ENCODE results near the gene KRT77.
"Not testable (repeated sequence)": the region's sequence is repeated elsewhere in the genome, so short reads cannot be mapped to it uniquely, and the experiment has no call there.

KRT77 gene

GRCh38 chr12:52722680-52723079 lies 19.4 kb upstream of the KRT77 start:
- H3K27ac ChIP-seq (ENCODE audit: low read depth, low read length): no peak overlapping the region
- no peak overlapping the region for H3K4me3 ChIP-seq (ENCODE audit: low read depth, low read length)
- no peaks in the 10 kb centered on the region for H3K4me1 ChIP-seq (ENCODE audit: control insufficient read depth, insufficient read depth, low read length)
- H3K9ac ChIP-seq (ENCODE audit: low read depth, low read length): no peak overlapping the region
- no peaks in the 10 kb centered on the region for H3K27me3 ChIP-seq (ENCODE audit: control insufficient read depth, insufficient read depth, low read length)
- no peaks in the 10 kb centered on the region for H3K36me3 ChIP-seq (ENCODE audit: control insufficient read depth, insufficient read depth, low read length)
- H3K9me3 ChIP-seq (ENCODE audit: control insufficient read depth, insufficient read depth, low read length): no peaks in the 10 kb centered on the region

GRCh38 chr12:52721838-52722470 lies 18.6 kb upstream of the KRT77 start:
- H3K27ac ChIP-seq (ENCODE audit: low read depth, low read length): no peak overlapping the region
- no peaks in the 10 kb centered on the region for H3K9me3 ChIP-seq (ENCODE audit: control insufficient read depth, insufficient read depth, low read length)
- H3K4me3 ChIP-seq (ENCODE audit: low read depth, low read length): no peak overlapping the region
- no peak overlapping the region for H3K9ac ChIP-seq (ENCODE audit: low read depth, low read length)
- H3K27me3 ChIP-seq (ENCODE audit: control insufficient read depth, insufficient read depth, low read length): no peaks in the 10 kb centered on the region
- H3K36me3 ChIP-seq (ENCODE audit: control insufficient read depth, insufficient read depth, low read length): no peaks in the 10 kb centered on the region
- H3K4me1 ChIP-seq (ENCODE audit: control insufficient read depth, insufficient read depth, low read length): no peaks in the 10 kb centered on the region

- no peak overlapping the region for H3K9ac ChIP-seq (ENCODE audit: low read depth, low read length)
- no peaks in the 10 kb centered on the region for H3K4me1 ChIP-seq (ENCODE audit: control insufficient read depth, insufficient read depth, low read length)
- no peaks in the 10 kb centered on the region for H3K9me3 ChIP-seq (ENCODE audit: control insufficient read depth, insufficient read depth, low read length)
- no peak overlapping the region for H3K4me3 ChIP-seq (ENCODE audit: low read depth, low read length)
- H3K27me3 ChIP-seq (ENCODE audit: control insufficient read depth, insufficient read depth, low read length): peaks cover 14% of the 10 kb centered on the region
- H3K36me3 ChIP-seq (ENCODE audit: control insufficient read depth, insufficient read depth, low read length): no peaks in the 10 kb centered on the region
- H3K27ac ChIP-seq (ENCODE audit: low read depth, low read length): no peak overlapping the region
These were observed 17.1 kb upstream of the KRT77 start for GRCh38 chr12:52720365-52720886.

GRCh38 chr12:52716061-52716460 lies 12.7 kb upstream of the KRT77 start:
- Histone ChIP-seq H3K36me3 (ENCODE audit: control insufficient read depth, insufficient read depth, low read length) (no peaks in the 10 kb centered on the region), H3K9ac (ENCODE audit: low read depth, low read length) (no peak overlapping the region), H3K4me1 (ENCODE audit: control insufficient read depth, insufficient read depth, low read length) (no peaks in the 10 kb centered on the region; the same call in 1 of the 2 replicates), H3K4me3 (ENCODE audit: low read depth, low read length) (no peak overlapping the region), H3K27me3 (ENCODE audit: control insufficient read depth, insufficient read depth, low read length) (peaks cover 43% of the 10 kb centered on the region), H3K27ac (ENCODE audit: low read depth, low read length) (no peak overlapping the region), H3K9me3 (ENCODE audit: control insufficient read depth, insufficient read depth, low read length) (no peaks in the 10 kb centered on the region)

GRCh38 chr12:52715416-52715815 lies 12.1 kb upstream of the KRT77 start:
- H3K4me3 ChIP-seq (ENCODE audit: low read depth, low read length): no peak overlapping the region
- no peak overlapping the region for H3K9ac ChIP-seq (ENCODE audit: low read depth, low read length)

GRCh38 chr12:52714887-52715281 lies 11.6 kb upstream of the KRT77 start:
- Histone ChIP-seq H3K27ac (ENCODE audit: low read depth, low read length) (no peak overlapping the region), H3K4me3 (ENCODE audit: low read depth, low read length) (peak overlapping the region; percentile 53; the same call in 1 of the 2 replicates), H3K36me3 (ENCODE audit: control insufficient read depth, insufficient read depth, low read length) (no peaks in the 10 kb centered on the region), H3K4me1 (ENCODE audit: control insufficient read depth, insufficient read depth, low read length) (no peaks in the 10 kb centered on the region; the same call in 1 of the 2 replicates), H3K9ac (ENCODE audit: low read depth, low read length) (no peak overlapping the region), H3K9me3 (ENCODE audit: control insufficient read depth, insufficient read depth, low read length) (no peaks in the 10 kb centered on the region), H3K27me3 (ENCODE audit: control insufficient read depth, insufficient read depth, low read length) (peaks cover 43% of the 10 kb centered on the region)

More at GRCh38 chr12:52715416-52715815, 12.1 kb upstream of the KRT77 start:
- Histone ChIP-seq H3K9me3 (ENCODE audit: control insufficient read depth, insufficient read depth, low read length) (no peaks in the 10 kb centered on the region), H3K36me3 (ENCODE audit: control insufficient read depth, insufficient read depth, low read length) (no peaks in the 10 kb centered on the region), H3K4me1 (ENCODE audit: control insufficient read depth, insufficient read depth, low read length) (no peaks in the 10 kb centered on the region; the same call in 1 of the 2 replicates), H3K27ac (ENCODE audit: low read depth, low read length) (no peak overlapping the region), H3K27me3 (ENCODE audit: control insufficient read depth, insufficient read depth, low read length) (peaks cover 43% of the 10 kb centered on the region)

- no peaks in the 10 kb centered on the region for H3K9me3 ChIP-seq (ENCODE audit: control insufficient read depth, insufficient read depth, low read length)
- H3K4me1 ChIP-seq (ENCODE audit: control insufficient read depth, insufficient read depth, low read length): no peaks in the 10 kb centered on the region; the same call in 1 of the 2 replicates
- H3K4me3 ChIP-seq (ENCODE audit: low read depth, low read length): peak overlapping the region; percentile 53
- H3K9ac ChIP-seq (ENCODE audit: low read depth, low read length): no peak overlapping the region
- no peak overlapping the region for H3K27ac ChIP-seq (ENCODE audit: low read depth, low read length)
- H3K36me3 ChIP-seq (ENCODE audit: control insufficient read depth, insufficient read depth, low read length): no peaks in the 10 kb centered on the region
- peaks cover 43% of the 10 kb centered on the region for H3K27me3 ChIP-seq (ENCODE audit: control insufficient read depth, insufficient read depth, low read length)
These were observed 10.9 kb upstream of the KRT77 start for GRCh38 chr12:52713960-52714886.

- not testable (repeated sequence) for H3K4me1 ChIP-seq (ENCODE audit: control insufficient read depth, insufficient read depth, low read length); H3K27ac ChIP-seq (ENCODE audit: low read depth, low read length); H3K36me3 ChIP-seq (ENCODE audit: control insufficient read depth, insufficient read depth, low read length); H3K9ac ChIP-seq (ENCODE audit: low read depth, low read length); H3K9me3 ChIP-seq (ENCODE audit: control insufficient read depth, insufficient read depth, low read length); H3K4me3 ChIP-seq (ENCODE audit: low read depth, low read length)
- H3K27me3 ChIP-seq (ENCODE audit: control insufficient read depth, insufficient read depth, low read length): peaks cover 43% of the 10 kb centered on the region
These were observed 8.8 kb upstream of the KRT77 start for GRCh38 chr12:52712122-52712521.

- H3K27ac ChIP-seq (ENCODE audit: low read depth, low read length): no peak overlapping the region
- H3K9ac ChIP-seq (ENCODE audit: low read depth, low read length): no peak overlapping the region
- peaks cover 33% of the 10 kb centered on the region for H3K27me3 ChIP-seq (ENCODE audit: control insufficient read depth, insufficient read depth, low read length)
- no peaks in the 10 kb centered on the region; the same call in 1 of the 2 replicates for H3K4me1 ChIP-seq (ENCODE audit: control insufficient read depth, insufficient read depth, low read length)
- H3K36me3 ChIP-seq (ENCODE audit: control insufficient read depth, insufficient read depth, low read length): no peaks in the 10 kb centered on the region
- no peak overlapping the region for H3K4me3 ChIP-seq (ENCODE audit: low read depth, low read length)
- no peaks in the 10 kb centered on the region for H3K9me3 ChIP-seq (ENCODE audit: control insufficient read depth, insufficient read depth, low read length)
These were observed 7.4 kb upstream of the KRT77 start for GRCh38 chr12:52710730-52711129.

GRCh38 chr12:52708010-52708409 lies 4.7 kb upstream of the KRT77 start:
- no peak overlapping the region for H3K27ac ChIP-seq (ENCODE audit: low read depth, low read length)
- H3K4me1 ChIP-seq (ENCODE audit: control insufficient read depth, insufficient read depth, low read length): no peaks in the 10 kb centered on the region
- H3K4me3 ChIP-seq (ENCODE audit: low read depth, low read length): no peak overlapping the region
- no peaks in the 10 kb centered on the region for H3K36me3 ChIP-seq (ENCODE audit: control insufficient read depth, insufficient read depth, low read length)
- peaks cover 6% of the 10 kb centered on the region for H3K27me3 ChIP-seq (ENCODE audit: control insufficient read depth, insufficient read depth, low read length)
- no peaks in the 10 kb centered on the region for H3K9me3 ChIP-seq (ENCODE audit: control insufficient read depth, insufficient read depth, low read length)
- H3K9ac ChIP-seq (ENCODE audit: low read depth, low read length): no peak overlapping the region

GRCh38 chr12:52704464-52704863 lies 1.1 kb upstream of the KRT77 start:
- H3K4me1 ChIP-seq (ENCODE audit: control insufficient read depth, insufficient read depth, low read length): no peaks in the 10 kb centered on the region
- H3K9ac ChIP-seq (ENCODE audit: low read depth, low read length): no peak overlapping the region
- H3K36me3 ChIP-seq (ENCODE audit: control insufficient read depth, insufficient read depth, low read length): no peaks in the 10 kb centered on the region
- no peak overlapping the region for H3K4me3 ChIP-seq (ENCODE audit: low read depth, low read length)
- no peak overlapping the region for H3K27ac ChIP-seq (ENCODE audit: low read depth, low read length)
- no peaks in the 10 kb centered on the region for H3K9me3 ChIP-seq (ENCODE audit: control insufficient read depth, insufficient read depth, low read length)
- no peaks in the 10 kb centered on the region; the same call in 1 of the 2 replicates for H3K27me3 ChIP-seq (ENCODE audit: control insufficient read depth, insufficient read depth, low read length)
